Ovary (tissue), 9 donors: Measurements from ENCODE around the gene DAAM1. TPM values are rescaled to one million over a fixed set of nuclear protein-coding genes. Genes with fewer than 3 reads are reported as not detected.

Experiments
- DNase-seq, 5 donors: peaks; one replicate each; pipeline ENCODE4 v3.0.0-alpha.2; 2019 to 2020
- H3K27ac ChIP-seq, 2 donors: fragments of 200-600 bp; one replicate each; pipeline versions ENCODE4 v1.5.1 to v1.8.0; 2019 to 2022
- H3K27me3 ChIP-seq: fragments of 200-600 bp; one replicate; pipeline ENCODE4 v1.8.0; 2022
- H3K36me3 ChIP-seq: fragments of 200-600 bp; sonication (generic); one replicate; pipeline ENCODE4 v1.5.1; 2019
- H3K4me1 ChIP-seq: one replicate; pipeline ENCODE4 v1.8.1; 2013; ENCODE audit warnings: mild to moderate bottlenecking, moderate library complexity; ENCODE audit not compliant: insufficient read depth
- H3K4me3 ChIP-seq: fragments of 200-600 bp; sonication (generic); one replicate; pipeline ENCODE4 v1.5.1; 2017
- H3K9me3 ChIP-seq, 2 donors: fragments of 200-600 bp in 1 of 2; sonication (generic) in 1 of 2; one replicate each; pipeline versions ENCODE4 v1.5.1 to v1.8.1; 2013 to 2019; ENCODE audit warnings: mild to moderate bottlenecking in 1 of 2, moderate library complexity in 1 of 2
- CTCF ChIP-seq, 3 donors: fragments of 450-650 bp in 2 of 3; fragments of 200-600 bp in 1 of 3; IDR thresholded peaks; one replicate each; pipeline versions ENCODE4 v1.5.1 to v1.8.0; 2016 to 2022; ENCODE audit warnings: antibody characterized with exemption in 3 of 3, mild to moderate bottlenecking in 1 of 3
- EP300 ChIP-seq: sonication (generic); formaldehyde crosslinking; IDR thresholded peaks from one replicate; pipeline ENCODE4 v1.6.1; 2017; ENCODE audit warnings: antibody characterized with exemption
- POLR2A ChIP-seq: fragments of 450-650 bp; IDR thresholded peaks from one replicate; pipeline ENCODE4 v1.6.1; 2017; ENCODE audit warnings: antibody characterized with exemption, mild to moderate bottlenecking, moderate library complexity
- WGBS, 3 donors: extraction: QIAGEN DNeasy Blood & Tissue Kit in 1 of 3; methylation state at CpG; one replicate each; pipeline versions ENCODE4 v1.1.5 to v1.1.7; 2013 to 2017; 5-methylcytosine and 5-hydroxymethylcytosine counted together
- intact Hi-C, 4 donors: fragments of 100-400 bp; cut with DNase I; formaldehyde crosslinking; loops; one replicate each; pipeline versions ENCODE4 v1.11.0 to v1.15.1; 2022 to 2023
- polyA plus RNA-seq, 2 donors: library from polyadenylated mRNA; stranded (reverse); fragments of 200-250 nt in 1 of 2; fragments of 350-450 nt in 1 of 2; fragmentation: Illumina TruSeq in 1 of 2; extraction: RNeasy Lipid Tissue Mini Kit (QIAGEN cat#74804) in 1 of 2; gene quantifications; one replicate each; pipeline ENCODE4 v1.2.3, GENCODE V29; 2013 to 2014
- total RNA-seq, 7 donors: library from RNA; depleted of rRNA in 2 of 7; stranded (reverse); fragments of >200 nt in 2 of 7; fragmentation: NEBNext Ultra II Directional in 3 of 7; extraction: Animal tissue kit (Norgen Biotek cat#: 25700) in 3 of 7; gene quantifications; one replicate each; pipeline versions ENCODE4 v1.1.0 to v1.2.4, GENCODE V29; 2016 to 2023
- donor health status: DM: no; HTN: no; CAD: no; lungs with moderate emphysema.
- donor health status: DM: no; HTN: no; CAD: no.
- donor health status: Bipolar disorder and iron deficiency.
- donor health status: DM: yes; HTN: yes; CAD: no.
- donor health status: DM: no; HTN: no; CAD: no.
- donor health status: DM: yes; HTN: yes; CAD: no.

Gene DAAM1
- total and polyA plus RNA-seq, 9 donors, result 19.0 to 83.3 (median 35.3) TPM

DNA sequence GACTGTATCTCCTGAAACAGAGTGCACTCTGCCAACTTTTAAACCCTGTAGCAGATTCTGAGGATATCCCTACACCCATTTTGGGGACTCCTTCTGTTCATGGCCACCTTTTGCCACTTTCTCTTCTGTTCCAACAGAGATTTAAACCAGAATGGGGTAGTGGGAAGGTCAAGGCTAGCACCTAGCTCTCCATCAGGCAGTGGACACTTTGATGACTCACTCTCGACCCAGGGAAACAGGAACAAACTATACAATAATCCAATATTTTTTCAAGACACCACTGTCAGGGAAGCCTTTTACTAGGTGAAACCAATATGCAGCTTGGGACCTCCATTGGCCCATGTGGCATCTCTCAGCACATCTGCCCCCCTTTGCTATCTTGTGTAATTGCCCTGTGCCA is 103.6 kb downstream of the DAAM1 start:
- H3K27ac ChIP-seq, result no peak overlapping the region
- 88 to 92% (median 92%) methylated on average over 1 of the region's 1 CpG for WGBS, 3 donors
- TF ChIP-seq EP300 (no peak), POLR2A (no peak), CTCF (IDR thresholded peaks at IDR 0.05) (no peak)
- no peaks in the 10 kb centered on the region for H3K36me3 ChIP-seq
- DNase-seq, result no peak
- peaks cover 5% of the 10 kb centered on the region for H3K4me1 ChIP-seq
- no peak overlapping the region for H3K4me3 ChIP-seq
- H3K9me3 ChIP-seq, result no peaks in the 10 kb centered on the region
- intact Hi-C loops, result no loop called here
- no peaks in the 10 kb centered on the region for H3K27me3 ChIP-seq

DNA sequence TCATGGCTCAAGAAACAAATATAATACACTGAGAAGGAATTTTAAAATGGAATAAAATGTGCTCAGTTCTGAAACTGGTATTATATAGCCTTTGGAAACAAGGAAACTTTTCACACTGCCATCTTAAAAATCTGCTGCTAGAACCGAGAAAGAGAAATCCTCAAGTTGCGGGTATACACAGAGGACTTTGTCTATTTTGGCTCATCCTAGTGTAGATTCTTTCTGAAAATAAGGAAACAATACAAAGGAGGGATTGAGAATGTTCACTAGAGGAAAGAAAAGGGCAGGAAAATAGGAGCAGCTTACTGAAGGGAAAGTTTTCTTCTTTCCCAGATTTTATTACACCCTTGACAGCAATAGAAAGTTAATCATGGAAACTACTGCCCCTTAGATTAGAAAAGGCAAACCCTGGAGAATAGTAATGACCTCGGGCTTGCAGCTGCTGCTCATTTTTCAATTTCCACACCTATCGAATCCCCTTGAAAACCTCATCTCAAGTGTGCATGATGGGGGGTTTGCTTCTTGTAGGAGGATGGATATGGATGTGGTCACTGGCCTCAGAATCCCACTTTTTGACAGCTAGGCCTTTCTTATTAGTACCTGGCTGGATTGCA is 104.6 kb downstream of the DAAM1 start:
- no peak overlapping the region for H3K27ac ChIP-seq
- H3K27me3 ChIP-seq, result no peaks in the 10 kb centered on the region
- intact Hi-C loops, result no loop called here
- H3K4me1 ChIP-seq, result peaks cover 6% of the 10 kb centered on the region
- H3K9me3 ChIP-seq, result no peaks in the 10 kb centered on the region
- TF ChIP-seq POLR2A (no peak), EP300 (no peak), CTCF (IDR thresholded peaks at IDR 0.05) (no peak)
- no peak for DNase-seq
- 77 to 95% (median 90%) methylated on average over 4 of the region's 4 CpGs for WGBS, 3 donors
- no peaks in the 10 kb centered on the region for H3K36me3 ChIP-seq
- no peak overlapping the region for H3K4me3 ChIP-seq

GRCh38 chr14:59293935-59294661 is 105.6 kb downstream of the DAAM1 start:
- Histone ChIP-seq H3K27ac (no peak overlapping the region), H3K9me3 (no peaks in the 10 kb centered on the region), H3K27me3 (no peaks in the 10 kb centered on the region), H3K4me1 (peaks cover 6% of the 10 kb centered on the region), H3K36me3 (no peaks in the 10 kb centered on the region), H3K4me3 (no peak overlapping the region)
- 52 to 61% (median 55%) methylated on average over 8 of the region's 8 CpGs for WGBS, 3 donors
- DNase-seq, result no peak
- intact Hi-C loops, result no loop called here
- TF ChIP-seq CTCF (IDR thresholded peaks at IDR 0.05), result no peak
- TF ChIP-seq POLR2A, result no peak
- no peak for TF ChIP-seq EP300

- 18 to 33% (median 18%) methylated on average over 1 of the region's 1 CpG for WGBS, 3 donors
- H3K27ac ChIP-seq, result no peak overlapping the region
- DNase-seq, result no peak
- intact Hi-C loops, result no loop called here
- no peaks in the 10 kb centered on the region for H3K9me3 ChIP-seq
- TF ChIP-seq POLR2A, result no peak
- TF ChIP-seq EP300, result no peak
- TF ChIP-seq CTCF (IDR thresholded peaks at IDR 0.05), result no peak
- no peaks in the 10 kb centered on the region for H3K27me3 ChIP-seq
- no peaks in the 10 kb centered on the region for H3K36me3 ChIP-seq
- peaks cover 6% of the 10 kb centered on the region for H3K4me1 ChIP-seq
- no peak overlapping the region for H3K4me3 ChIP-seq
Observed at GRCh38 chr14:59294662-59294992, 106.2 kb downstream of the DAAM1 start.
